Testis (tissue), 3 donors: Measurements from ENCODE around the gene ALDOA. TPM values are rescaled to one million over a fixed set of nuclear protein-coding genes. Genes with fewer than 3 reads are reported as not detected.

Experiments
- DNase-seq: peaks from one replicate; pipeline ENCODE4 v3.0.0-alpha.2; 2019
- H3K27ac ChIP-seq, 2 donors: fragments of 200-600 bp; sonication (generic); one replicate each; pipeline ENCODE4 v1.5.1; 2019
- H3K27me3 ChIP-seq: fragments of 200-600 bp; sonication (generic); one replicate; pipeline ENCODE4 v1.5.1; 2019
- H3K36me3 ChIP-seq: fragments of 200-600 bp; sonication (generic); one replicate; pipeline ENCODE4 v1.5.1; 2017; ENCODE audit warnings: low read depth; ENCODE audit errors: missing control alignments
- H3K4me1 ChIP-seq: fragments of 200-600 bp; sonication (generic); one replicate; pipeline ENCODE4 v1.5.1; 2019
- H3K4me3 ChIP-seq, 2 donors: fragments of 200-600 bp; sonication (generic); one replicate each; pipeline ENCODE4 v1.5.1; 2017 to 2019
- H3K9me3 ChIP-seq: fragments of 200-600 bp; sonication (generic); one replicate; pipeline ENCODE4 v1.5.1; 2017
- POLR2A ChIP-seq: fragments of 450-650 bp; IDR thresholded peaks from one replicate; pipeline ENCODE4 v1.6.1; 2017; ENCODE audit warnings: antibody characterized with exemption, mild to moderate bottlenecking, moderate library complexity
- WGBS, 2 donors: methylation state at CpG; one replicate each; pipeline ENCODE4 v1.1.5; 2018; 5-methylcytosine and 5-hydroxymethylcytosine counted together
- intact Hi-C: fragments of 100-400 bp; cut with DNase I; formaldehyde crosslinking; loops from one replicate; pipeline ENCODE4 v1.15.1; 2023; ENCODE audit warnings: low total_unique reads
- polyA plus RNA-seq: library from polyadenylated mRNA; stranded (reverse); fragments of 350-450 nt; fragmentation: Illumina TruSeq; extraction: RNeasy Lipid Tissue Mini Kit (QIAGEN cat#74804); gene quantifications from one replicate; pipeline ENCODE4 v1.2.3, GENCODE V29; 2014; ENCODE audit warnings: low read depth, low replicate concordance; ENCODE audit not compliant: insufficient read depth
- total RNA-seq, 2 donors: library from RNA; depleted of rRNA; stranded (reverse); fragments of >200 nt; gene quantifications; one replicate each; pipeline ENCODE4 v1.2.3, GENCODE V29; 2016
- TF ChIP-seq, protein P1 (sequence below), 3 experiments: fragments of 450-650 bp in 2 of 3; fragments of 200-600 bp in 1 of 3; sonication (generic) in 1 of 3; IDR thresholded peaks; one replicate each; pipeline ENCODE4 v1.5.1; 2016 to 2019; ENCODE audit warnings: antibody characterized with exemption in 3 of 3, mild to moderate bottlenecking in 2 of 3, moderate library complexity in 1 of 3

The ALDOA gene
- total and polyA plus RNA-seq, 3 donors from 2014 or later = 373 to 521 (median 467) TPM

DNA sequence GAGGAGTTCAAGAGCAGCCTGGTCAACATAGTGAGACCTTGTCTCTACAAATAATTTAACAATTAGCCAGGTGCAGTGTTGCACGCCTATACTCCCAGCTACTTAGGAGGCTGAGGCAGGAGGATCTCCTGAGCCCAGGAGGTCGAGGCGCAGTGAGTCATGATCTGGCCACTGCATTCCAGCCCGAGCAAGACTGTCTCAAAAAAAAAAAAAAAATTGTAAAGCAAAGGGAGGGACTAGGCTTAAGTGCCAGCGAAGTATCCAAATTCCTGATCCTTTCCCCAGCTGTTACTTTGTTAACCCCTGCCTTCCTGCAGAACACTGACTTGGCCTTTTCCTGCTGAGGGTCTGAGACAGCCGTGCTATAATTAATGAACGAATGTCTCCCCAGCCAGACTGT lies 45.1 kb downstream of the ALDOA start:
- Histone ChIP-seq H3K36me3 (no peaks in the 10 kb centered on the region), H3K4me1 (peaks cover 5% of the 10 kb centered on the region), H3K27me3 (no peaks in the 10 kb centered on the region), H3K4me3 (no peak overlapping the region), H3K9me3 (no peaks in the 10 kb centered on the region), H3K27ac (no peak overlapping the region)
- DNase-seq = no peak
- TF ChIP-seq, protein P1, sequence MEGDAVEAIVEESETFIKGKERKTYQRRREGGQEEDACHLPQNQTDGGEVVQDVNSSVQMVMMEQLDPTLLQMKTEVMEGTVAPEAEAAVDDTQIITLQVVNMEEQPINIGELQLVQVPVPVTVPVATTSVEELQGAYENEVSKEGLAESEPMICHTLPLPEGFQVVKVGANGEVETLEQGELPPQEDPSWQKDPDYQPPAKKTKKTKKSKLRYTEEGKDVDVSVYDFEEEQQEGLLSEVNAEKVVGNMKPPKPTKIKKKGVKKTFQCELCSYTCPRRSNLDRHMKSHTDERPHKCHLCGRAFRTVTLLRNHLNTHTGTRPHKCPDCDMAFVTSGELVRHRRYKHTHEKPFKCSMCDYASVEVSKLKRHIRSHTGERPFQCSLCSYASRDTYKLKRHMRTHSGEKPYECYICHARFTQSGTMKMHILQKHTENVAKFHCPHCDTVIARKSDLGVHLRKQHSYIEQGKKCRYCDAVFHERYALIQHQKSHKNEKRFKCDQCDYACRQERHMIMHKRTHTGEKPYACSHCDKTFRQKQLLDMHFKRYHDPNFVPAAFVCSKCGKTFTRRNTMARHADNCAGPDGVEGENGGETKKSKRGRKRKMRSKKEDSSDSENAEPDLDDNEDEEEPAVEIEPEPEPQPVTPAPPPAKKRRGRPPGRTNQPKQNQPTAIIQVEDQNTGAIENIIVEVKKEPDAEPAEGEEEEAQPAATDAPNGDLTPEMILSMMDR (IDR thresholded peaks at IDR 0.05) = no peak
- no peak for TF ChIP-seq POLR2A
- intact Hi-C loops = no loop called here
- 47 to 52% methylated on average over 7 of the region's 7 CpGs for WGBS, 2 donors

DNA sequence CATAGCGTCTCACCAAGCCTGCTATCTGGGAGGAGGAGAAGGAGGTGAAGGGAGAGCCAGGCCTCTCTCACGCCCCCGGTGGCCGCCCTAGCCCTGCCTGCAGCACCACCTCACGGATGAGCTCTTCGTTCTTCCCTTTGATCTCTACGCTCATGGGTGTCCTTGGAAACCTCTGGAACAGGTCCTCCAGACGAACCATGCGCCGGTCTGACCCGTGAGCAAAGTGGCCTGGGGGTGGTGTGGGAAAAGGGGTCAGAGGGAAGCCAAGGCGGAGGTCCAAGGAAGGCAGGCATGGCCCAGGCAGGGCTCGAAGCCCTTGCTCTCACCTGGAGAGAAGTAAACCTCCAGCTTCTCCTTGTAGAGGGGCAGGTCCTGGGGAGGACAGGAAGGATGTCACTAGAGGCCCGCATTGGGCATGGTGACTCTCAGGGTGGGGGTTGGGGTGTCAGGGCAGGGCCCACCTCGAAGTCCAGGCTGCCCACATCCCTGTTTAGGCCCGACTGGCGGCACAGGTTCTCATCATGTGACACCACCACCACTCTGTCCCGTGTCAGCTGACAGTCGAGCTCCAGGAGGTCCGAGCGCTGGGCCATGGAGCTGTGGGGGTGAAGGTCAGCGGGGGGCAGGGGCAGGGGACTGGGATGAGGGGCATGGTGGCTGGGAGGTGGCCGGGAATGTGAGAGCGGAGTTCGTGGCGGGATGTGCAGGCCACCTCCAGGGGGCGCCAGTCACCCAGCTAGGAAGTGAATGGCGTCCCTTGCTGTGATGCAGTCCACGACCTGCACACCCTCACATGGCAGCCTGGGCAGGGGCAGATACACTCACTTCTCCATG lies 46.9 kb downstream of the ALDOA start:
- Histone ChIP-seq H3K27me3 (no peaks in the 10 kb centered on the region), H3K36me3 (no peaks in the 10 kb centered on the region), H3K4me1 (peaks cover 5% of the 10 kb centered on the region), H3K4me3 (no peak overlapping the region), H3K9me3 (no peaks in the 10 kb centered on the region), H3K27ac (no peak overlapping the region)
- DNase-seq = peak; percentile 53
- intact Hi-C loops = no loop called here
- WGBS, 2 donors = 78 to 82% methylated on average over 24 to 25 of the region's 29 CpGs
- TF ChIP-seq POLR2A = no peak
- TF ChIP-seq, protein P1 (IDR thresholded peaks at IDR 0.05) = peak in 2 of 3 experiments; percentile 44 to 48

DNA sequence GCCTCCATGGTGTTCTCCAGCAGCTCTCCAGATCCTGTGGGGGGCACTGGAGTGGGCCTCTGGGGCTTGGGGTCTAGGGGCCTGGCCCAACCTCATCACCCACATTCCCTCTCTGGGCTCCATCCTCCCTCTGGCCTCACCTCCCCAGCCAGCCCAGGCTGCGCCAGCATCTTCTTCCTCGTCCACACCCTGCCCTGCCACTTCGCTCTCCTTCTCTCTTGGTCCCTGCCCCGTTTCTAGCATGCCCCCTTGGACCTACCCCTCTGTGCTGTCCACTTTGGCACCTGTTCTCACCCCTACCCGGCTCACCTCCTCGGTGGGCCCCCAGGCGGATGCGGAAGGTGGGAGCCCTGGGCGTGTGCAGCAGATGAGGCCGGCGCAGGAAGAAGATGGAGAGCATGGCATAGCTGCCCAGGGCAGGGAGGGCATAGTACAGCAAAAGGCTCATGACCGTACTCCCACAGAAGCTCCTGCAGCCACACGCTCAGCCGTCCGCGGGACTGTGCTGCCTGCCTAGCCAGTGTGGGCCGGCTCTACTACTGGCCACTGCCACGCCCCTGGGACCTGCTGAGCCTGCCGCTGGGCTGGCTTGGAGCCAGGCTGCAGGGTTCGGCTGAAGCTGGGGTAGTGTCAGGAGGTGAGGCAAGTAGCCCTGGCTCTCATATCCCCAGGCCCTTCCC lies 47.6 kb downstream of the ALDOA start, which contains the start of gene GDPD3:
TSS of gene GDPD3 (minus strand) at position 507 of the 680 bp plus-strand sequence. CDS start at position 448, 59 bp downstream.
- TF ChIP-seq, protein P1 (IDR thresholded peaks at IDR 0.05) = no peak
- no peak for TF ChIP-seq POLR2A
- intact Hi-C loops = no loop called here
- no peak within 1 kb of the TSS for H3K27ac ChIP-seq

DNA sequence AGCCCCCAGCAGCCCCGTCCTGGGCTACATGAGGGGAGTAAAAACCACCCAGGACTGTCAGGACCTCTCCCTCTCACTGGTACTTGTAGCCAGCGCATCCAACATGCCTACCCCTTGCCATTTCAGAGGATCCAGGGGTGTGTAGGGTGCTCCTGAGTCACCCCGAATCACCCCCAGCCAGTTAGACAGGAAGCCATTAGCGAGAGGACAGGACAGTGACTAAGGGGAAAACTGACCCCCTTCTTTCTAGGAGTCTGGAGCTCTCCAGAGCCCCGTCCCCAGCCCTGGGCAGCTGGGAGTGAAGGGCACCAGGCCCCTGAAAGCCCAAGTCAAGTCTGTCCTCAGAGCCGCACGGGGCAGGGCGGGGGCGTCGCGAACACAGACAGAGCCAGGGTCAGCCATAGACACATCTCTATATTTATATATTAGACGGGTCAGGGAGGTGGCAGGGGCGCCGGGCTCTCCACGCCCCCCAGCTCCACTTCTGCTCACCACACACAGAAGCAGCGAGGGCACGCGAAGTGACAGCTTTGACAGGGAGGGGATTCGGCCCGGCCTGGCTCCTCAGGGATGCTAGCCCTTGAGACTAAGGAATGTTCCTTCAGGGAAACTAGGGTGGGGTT lies 48.3 kb downstream of the ALDOA start:
- DNase-seq = no peak
- H3K4me1 ChIP-seq = peaks cover 5% of the 10 kb centered on the region
- intact Hi-C loops = no loop called here
- H3K27ac ChIP-seq = no peak overlapping the region
- WGBS, 2 donors = 78 to 98% methylated on average over 7 to 20 of the region's 20 CpGs
- H3K36me3 ChIP-seq = no peaks in the 10 kb centered on the region
- no peaks in the 10 kb centered on the region for H3K9me3 ChIP-seq
- no peak overlapping the region for H3K4me3 ChIP-seq
- TF ChIP-seq, protein P1 (IDR thresholded peaks at IDR 0.05) = no peak
- H3K27me3 ChIP-seq = no peaks in the 10 kb centered on the region

More for the DNA sequence above, 47.6 kb downstream of the ALDOA start, which contains the start of gene GDPD3:
- H3K36me3 ChIP-seq = no peaks in the 10 kb centered on the region
- 68 to 92% methylated on average over 12 to 20 of the region's 20 CpGs for WGBS, 2 donors
- peaks cover 5% of the 10 kb centered on the region for H3K4me1 ChIP-seq
- peak; percentile 60 for DNase-seq
- no peaks in the 10 kb centered on the region for H3K9me3 ChIP-seq
- H3K4me3 ChIP-seq = no peak within 1 kb of the TSS
- H3K27me3 ChIP-seq = no peaks in the 10 kb centered on the region
